Measurements from ENCODE around the gene EFCAB13.

DNA sequence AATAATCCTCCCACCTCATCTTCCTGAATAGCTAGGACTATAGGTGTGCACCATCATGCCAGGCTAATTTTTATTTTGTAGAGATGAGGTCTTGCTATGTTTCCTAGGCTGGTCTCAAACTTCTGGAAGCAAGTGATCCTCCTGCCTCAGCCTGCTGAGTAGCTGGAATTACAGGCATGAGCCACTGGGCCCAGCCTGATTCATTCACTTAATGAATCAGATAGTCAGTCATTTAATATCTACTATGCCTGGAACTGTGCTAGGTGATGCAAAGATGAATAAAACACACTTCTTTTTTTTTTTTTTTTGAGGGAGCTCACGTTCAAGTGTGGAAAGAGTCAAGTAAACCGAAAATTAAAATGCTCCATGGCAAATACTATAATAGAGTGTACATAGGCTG lies 39.4 kb downstream of the EFCAB13 start:
- TF ChIP-seq, protein P1, sequence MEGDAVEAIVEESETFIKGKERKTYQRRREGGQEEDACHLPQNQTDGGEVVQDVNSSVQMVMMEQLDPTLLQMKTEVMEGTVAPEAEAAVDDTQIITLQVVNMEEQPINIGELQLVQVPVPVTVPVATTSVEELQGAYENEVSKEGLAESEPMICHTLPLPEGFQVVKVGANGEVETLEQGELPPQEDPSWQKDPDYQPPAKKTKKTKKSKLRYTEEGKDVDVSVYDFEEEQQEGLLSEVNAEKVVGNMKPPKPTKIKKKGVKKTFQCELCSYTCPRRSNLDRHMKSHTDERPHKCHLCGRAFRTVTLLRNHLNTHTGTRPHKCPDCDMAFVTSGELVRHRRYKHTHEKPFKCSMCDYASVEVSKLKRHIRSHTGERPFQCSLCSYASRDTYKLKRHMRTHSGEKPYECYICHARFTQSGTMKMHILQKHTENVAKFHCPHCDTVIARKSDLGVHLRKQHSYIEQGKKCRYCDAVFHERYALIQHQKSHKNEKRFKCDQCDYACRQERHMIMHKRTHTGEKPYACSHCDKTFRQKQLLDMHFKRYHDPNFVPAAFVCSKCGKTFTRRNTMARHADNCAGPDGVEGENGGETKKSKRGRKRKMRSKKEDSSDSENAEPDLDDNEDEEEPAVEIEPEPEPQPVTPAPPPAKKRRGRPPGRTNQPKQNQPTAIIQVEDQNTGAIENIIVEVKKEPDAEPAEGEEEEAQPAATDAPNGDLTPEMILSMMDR (IDR thresholded peaks at IDR 0.05; ENCODE audit: poor library complexity), result no peak
- TF ChIP-seq EZH2 (IDR thresholded peaks at IDR 0.05; ENCODE audit: borderline replicate concordance), result no peak

Data from hepatocyte (in vitro differentiated cells).